HFFc6 (cell line): ENCODE measurements around the gene GPAM. TPM values are rescaled to one million over a fixed set of nuclear protein-coding genes. Genes with fewer than 3 reads are reported as not detected.

Source experiments
- DNase-seq: peaks from one replicate; pipeline ENCODE4 v3.0.0-alpha.2; 2018
- H3K27ac Mint-ChIP-seq: 2 replicates; pipeline ENCODE4 v1.8.0; 2020; ENCODE audit warnings: mild to moderate bottlenecking, mixed read lengths
- H3K27me3 Mint-ChIP-seq: 2 replicates; pipeline ENCODE4 v1.8.0; 2021; ENCODE audit warnings: mild to moderate bottlenecking, moderate library complexity, mixed read lengths; ENCODE audit not compliant: insufficient read depth
- H3K36me3 Mint-ChIP-seq: 2 replicates; pipeline ENCODE4 v1.8.0; 2021; ENCODE audit warnings: low read depth, mixed read lengths
- H3K4me1 Mint-ChIP-seq: 2 replicates; pipeline ENCODE4 v1.8.0; 2020; ENCODE audit warnings: low read depth, mixed read lengths
- H3K4me3 Mint-ChIP-seq: 2 replicates; pipeline ENCODE4 v1.8.0; 2020; ENCODE audit warnings: mild to moderate bottlenecking, moderate library complexity, mixed read lengths
- H3K9me3 Mint-ChIP-seq: 2 replicates; pipeline ENCODE4 v1.8.0; 2020; ENCODE audit warnings: mild to moderate bottlenecking, mixed read lengths
- total RNA-seq, 6 experiments: library from RNA; stranded (reverse); fragmentation: NEBNext Ultra II Directional; extraction: Animal tissue kit (Norgen Biotek cat#: 25700); gene quantifications; 2 replicates in 1 of 6; 3 replicates in 5 of 6; pipeline ENCODE4 v1.2.3, GENCODE V29; 2021
- TF ChIP-seq, protein P1 (sequence below): fragments of 200-600 bp; sonication (generic); IDR thresholded peaks from 2 replicates; pipeline ENCODE4 v1.5.0; 2021; ENCODE audit warnings: antibody characterized with exemption, mild to moderate bottlenecking

Gene GPAM
- total RNA-seq, 6 experiments from 2014 or later: 7.4 to 14.7 (median 11.4) TPM

DNA sequence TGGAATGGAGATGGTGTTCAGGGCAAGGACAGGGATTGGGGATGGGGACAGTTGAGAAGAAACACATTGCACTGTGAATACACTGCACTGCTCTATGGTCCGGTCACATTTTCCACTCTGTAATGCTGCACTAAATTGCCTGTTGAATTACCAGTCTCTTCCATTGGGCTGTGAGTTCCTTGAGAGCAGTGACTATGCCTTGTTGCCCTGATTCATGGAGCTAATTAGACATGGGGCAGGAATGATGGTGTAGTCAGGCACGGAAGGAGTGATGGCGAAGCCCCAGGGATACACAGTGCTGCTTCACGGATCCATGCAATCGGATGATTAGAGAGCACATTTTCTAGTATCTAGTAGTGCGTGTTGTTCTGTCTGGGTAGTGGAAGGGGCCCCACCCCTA lies 25.4 kb upstream of the GPAM start:
- H3K4me1 Mint-ChIP-seq: peaks cover 40% of the 10 kb centered on the region
- peak overlapping the region; percentile 70 for H3K27ac Mint-ChIP-seq
- H3K9me3 Mint-ChIP-seq: no peaks in the 10 kb centered on the region
- peaks cover 7% of the 10 kb centered on the region for H3K27me3 Mint-ChIP-seq
- TF ChIP-seq, protein P1, sequence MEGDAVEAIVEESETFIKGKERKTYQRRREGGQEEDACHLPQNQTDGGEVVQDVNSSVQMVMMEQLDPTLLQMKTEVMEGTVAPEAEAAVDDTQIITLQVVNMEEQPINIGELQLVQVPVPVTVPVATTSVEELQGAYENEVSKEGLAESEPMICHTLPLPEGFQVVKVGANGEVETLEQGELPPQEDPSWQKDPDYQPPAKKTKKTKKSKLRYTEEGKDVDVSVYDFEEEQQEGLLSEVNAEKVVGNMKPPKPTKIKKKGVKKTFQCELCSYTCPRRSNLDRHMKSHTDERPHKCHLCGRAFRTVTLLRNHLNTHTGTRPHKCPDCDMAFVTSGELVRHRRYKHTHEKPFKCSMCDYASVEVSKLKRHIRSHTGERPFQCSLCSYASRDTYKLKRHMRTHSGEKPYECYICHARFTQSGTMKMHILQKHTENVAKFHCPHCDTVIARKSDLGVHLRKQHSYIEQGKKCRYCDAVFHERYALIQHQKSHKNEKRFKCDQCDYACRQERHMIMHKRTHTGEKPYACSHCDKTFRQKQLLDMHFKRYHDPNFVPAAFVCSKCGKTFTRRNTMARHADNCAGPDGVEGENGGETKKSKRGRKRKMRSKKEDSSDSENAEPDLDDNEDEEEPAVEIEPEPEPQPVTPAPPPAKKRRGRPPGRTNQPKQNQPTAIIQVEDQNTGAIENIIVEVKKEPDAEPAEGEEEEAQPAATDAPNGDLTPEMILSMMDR: no peak
- peak; percentile 78 for DNase-seq
- H3K4me3 Mint-ChIP-seq: peak overlapping the region; percentile 35
- H3K36me3 Mint-ChIP-seq: no peaks in the 10 kb centered on the region

DNA sequence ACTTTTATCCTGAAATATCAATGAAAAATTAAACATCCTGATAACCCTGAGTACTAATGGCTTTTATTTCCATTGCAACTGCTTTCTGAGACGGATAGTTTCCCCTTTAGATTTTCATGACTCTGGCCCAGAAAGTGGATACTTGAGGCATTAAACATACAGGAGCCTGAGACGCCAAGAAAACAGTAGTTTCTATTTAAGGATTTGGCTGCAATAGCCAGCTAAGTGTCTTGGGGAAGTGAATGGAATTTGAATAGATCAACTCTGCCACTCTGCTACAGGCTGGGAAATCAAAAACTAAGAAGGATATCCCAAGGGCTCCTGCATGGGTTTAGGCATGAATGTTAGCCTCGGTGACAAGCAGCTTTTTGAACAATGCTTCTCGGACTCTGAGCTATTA lies 24.7 kb upstream of the GPAM start:
- H3K27me3 Mint-ChIP-seq: peaks cover 7% of the 10 kb centered on the region
- H3K4me1 Mint-ChIP-seq: peaks cover 40% of the 10 kb centered on the region
- H3K9me3 Mint-ChIP-seq: no peaks in the 10 kb centered on the region
- no peaks in the 10 kb centered on the region for H3K36me3 Mint-ChIP-seq
- DNase-seq: peak; percentile 50
- peak overlapping the region; percentile 35 for H3K4me3 Mint-ChIP-seq
- TF ChIP-seq, protein P1: no peak
- H3K27ac Mint-ChIP-seq: peak overlapping the region; percentile 70

DNA sequence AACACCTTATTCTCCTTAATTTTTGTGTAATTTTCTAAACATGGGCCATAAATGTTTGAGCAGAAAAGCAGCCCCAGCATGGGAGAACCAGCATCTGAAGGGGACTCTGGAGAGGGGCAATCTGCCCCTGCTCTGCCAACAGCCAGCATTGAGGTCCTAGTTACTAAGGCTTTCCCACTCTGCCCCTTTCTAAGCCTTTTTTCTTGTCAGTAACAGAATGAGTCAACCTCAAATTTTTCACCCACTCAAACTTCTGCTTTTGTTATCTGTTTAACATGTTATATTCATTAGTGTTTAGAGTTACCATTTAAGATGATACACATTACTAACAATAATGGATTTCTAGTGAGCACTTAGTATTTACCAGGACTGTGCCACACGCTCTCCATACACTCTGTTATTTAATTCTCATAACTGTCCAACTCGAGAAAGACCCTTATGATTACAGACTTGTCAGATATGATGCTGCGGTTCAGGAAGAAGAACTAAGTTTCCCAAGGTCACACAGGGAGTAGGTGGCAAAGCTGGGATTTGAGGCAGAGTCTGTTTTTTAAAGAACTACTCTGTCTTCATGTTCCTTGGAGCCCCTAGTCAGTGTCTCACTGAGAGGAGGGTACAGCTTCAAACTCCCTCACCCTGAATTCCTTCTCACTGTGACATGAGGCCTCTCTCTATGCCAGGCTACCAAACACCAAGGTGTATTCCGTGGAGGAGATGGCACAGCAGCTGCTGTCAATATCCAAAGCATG lies 19.9 kb upstream of the GPAM start:
- H3K4me1 Mint-ChIP-seq: peaks cover 42% of the 10 kb centered on the region
- H3K27me3 Mint-ChIP-seq: peaks cover 6% of the 10 kb centered on the region
- H3K36me3 Mint-ChIP-seq: no peaks in the 10 kb centered on the region
- TF ChIP-seq, protein P1: no peak
- H3K9me3 Mint-ChIP-seq: no peaks in the 10 kb centered on the region
- H3K27ac Mint-ChIP-seq: peak overlapping the region; percentile 25; the same call in 1 of the 2 replicates
- H3K4me3 Mint-ChIP-seq: no peak overlapping the region
- DNase-seq: no peak

DNA sequence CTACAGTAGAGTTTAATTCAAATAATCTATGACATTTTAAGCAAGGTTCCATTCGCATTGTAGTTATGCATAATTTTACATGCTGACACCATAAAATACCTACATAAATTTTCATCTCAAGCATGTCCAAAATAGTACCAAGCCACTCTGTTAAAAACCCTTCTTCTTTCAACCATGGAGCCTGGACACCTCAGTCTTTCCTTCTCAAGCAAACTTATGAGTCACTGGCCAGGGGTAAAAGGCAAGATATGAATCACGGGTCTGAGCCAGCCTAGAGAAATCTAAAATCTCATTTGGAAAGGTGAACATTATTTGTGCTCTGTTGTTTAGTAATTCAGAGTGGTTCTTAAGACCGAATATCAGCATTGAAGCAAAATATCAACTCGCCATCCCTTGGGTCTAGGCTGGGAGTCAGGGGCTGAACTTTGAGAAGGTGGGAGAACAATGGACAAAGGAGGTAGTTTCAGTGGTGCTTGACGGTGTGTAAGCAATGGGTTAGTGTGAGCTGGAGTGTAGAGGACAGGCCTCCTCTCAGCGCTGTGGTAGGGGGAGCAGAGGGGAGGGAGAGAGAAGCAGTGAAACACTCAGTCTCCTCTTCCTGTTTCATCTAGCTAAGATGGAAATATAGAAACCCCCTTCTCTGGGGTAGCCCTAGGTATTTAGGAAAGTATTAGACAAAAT lies 19.1 kb upstream of the GPAM start:
- H3K4me1 Mint-ChIP-seq: peaks cover 34% of the 10 kb centered on the region
- peak overlapping the region; percentile 75; the same call in 1 of the 2 replicates for H3K27ac Mint-ChIP-seq
- DNase-seq: peak; percentile 70

DNA sequence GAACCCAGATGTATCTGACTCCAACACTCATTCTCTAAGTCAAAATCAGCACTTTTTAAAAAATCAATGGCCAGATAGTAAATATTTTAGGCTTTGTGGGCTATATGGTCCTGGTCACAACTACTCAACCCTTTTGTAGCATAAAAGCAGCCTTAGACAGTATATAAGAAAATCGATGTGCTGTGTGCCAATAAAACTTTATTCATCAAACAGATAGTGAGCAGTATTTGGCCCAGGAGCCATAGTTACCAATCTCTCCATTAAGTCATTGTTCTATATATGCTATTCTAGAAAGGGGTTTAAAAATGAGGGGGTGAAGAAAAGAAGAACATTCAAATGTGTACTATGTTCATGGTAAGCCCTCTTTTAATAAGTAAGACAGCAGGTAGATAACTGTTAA lies 18.5 kb upstream of the GPAM start:
- peaks cover 6% of the 10 kb centered on the region for H3K27me3 Mint-ChIP-seq
- H3K27ac Mint-ChIP-seq: no peak overlapping the region
- TF ChIP-seq, protein P1: no peak
- no peak for DNase-seq
- H3K9me3 Mint-ChIP-seq: no peaks in the 10 kb centered on the region
- no peak overlapping the region for H3K4me3 Mint-ChIP-seq
- no peaks in the 10 kb centered on the region for H3K36me3 Mint-ChIP-seq
- H3K4me1 Mint-ChIP-seq: peaks cover 33% of the 10 kb centered on the region

More for the DNA sequence above, 19.1 kb upstream of the GPAM start:
- H3K4me3 Mint-ChIP-seq: peak overlapping the region; percentile 52
- peaks cover 6% of the 10 kb centered on the region for H3K27me3 Mint-ChIP-seq
- H3K36me3 Mint-ChIP-seq: no peaks in the 10 kb centered on the region
- TF ChIP-seq, protein P1: no peak
- H3K9me3 Mint-ChIP-seq: no peaks in the 10 kb centered on the region
